ENCODE data around the gene TMEM273. TPM values are rescaled to one million over a fixed set of nuclear protein-coding genes. Genes with fewer than 3 reads are reported as not detected.

The TMEM273 gene
- total RNA-seq, 4 donors from 2014 or later, result 4.9 to 11.2 (median 7.8) TPM

- ATAC-seq (no peak), DNase-seq (no peak)
- Histone ChIP-seq H3K9me3 (no peaks in the 10 kb centered on the region), H3K27me3 (no peaks in the 10 kb centered on the region), H3K4me1 (peaks cover 16 to 18% of the 10 kb centered on the region in 2 donors), H3K36me3 (no peaks in the 10 kb centered on the region), H3K27ac (peak overlapping the region in 2 of 4 donors; percentile 63 to 70), H3K4me3 (peak overlapping the region in 2 of 4 donors; percentile 21 to 42)
- TF ChIP-seq CTCF (IDR thresholded peaks at IDR 0.05 in 4 of 5, conservative IDR thresholded peaks at IDR 0.05 in 1 of 5), result no peak
- no peak for TF ChIP-seq POLR2A (IDR thresholded peaks at IDR 0.05)
- in situ Hi-C loops (cut with MboI; ENCODE audit: low sequenced_read_pairs in 4 of 4), result no loop called here
- intact Hi-C loops (cut with DNase I; ENCODE audit: low total_unique reads), result no loop called here
Measured at GRCh38 chr10:49186613-49187012, 1.6 kb downstream of the TMEM273 start.

GRCh38 chr10:49185213-49185612 lies 3.0 kb downstream of the TMEM273 start:
- no peaks in the 10 kb centered on the region for H3K36me3 ChIP-seq
- intact Hi-C loops (cut with DNase I; ENCODE audit: low total_unique reads) (no loop called here), in situ Hi-C loops (cut with MboI; ENCODE audit: low sequenced_read_pairs in 4 of 4) (no loop called here)
- peak overlapping the region in 1 of 4 donors; percentile 9 for H3K4me3 ChIP-seq
- no peak for TF ChIP-seq CTCF (IDR thresholded peaks at IDR 0.05 in 4 of 5, conservative IDR thresholded peaks at IDR 0.05 in 1 of 5)
- no peak for TF ChIP-seq POLR2A (IDR thresholded peaks at IDR 0.05)
- H3K27me3 ChIP-seq, result no peaks in the 10 kb centered on the region
- no peaks in the 10 kb centered on the region for H3K9me3 ChIP-seq
- DNase-seq, result no peak
- H3K27ac ChIP-seq, result peak overlapping the region in 3 of 4 donors; percentile 1 to 38 (median 29)
- peaks cover 16 to 18% of the 10 kb centered on the region in 2 donors for H3K4me1 ChIP-seq
- ATAC-seq, result no peak

- Histone ChIP-seq H3K36me3 (no peaks in the 10 kb centered on the region), H3K4me3 (no peak overlapping the region), H3K27me3 (no peaks in the 10 kb centered on the region), H3K27ac (peak overlapping the region in 1 of 4 donors; percentile 38), H3K4me1 (peaks cover 14 to 16% of the 10 kb centered on the region in 2 donors), H3K9me3 (no peaks in the 10 kb centered on the region)
- ATAC-seq (no peak), DNase-seq (no peak)
- in situ Hi-C loops (cut with MboI; ENCODE audit: low sequenced_read_pairs in 4 of 4), result no loop called here
- TF ChIP-seq POLR2A (IDR thresholded peaks at IDR 0.05) (no peak), CTCF (IDR thresholded peaks at IDR 0.05 in 4 of 5, conservative IDR thresholded peaks at IDR 0.05 in 1 of 5) (no peak)
- intact Hi-C loops (cut with DNase I; ENCODE audit: low total_unique reads), result no loop called here
Measured at GRCh38 chr10:49184642-49185111, 3.5 kb downstream of the TMEM273 start.

GRCh38 chr10:49183596-49184542 lies 4.3 kb downstream of the TMEM273 start:
- H3K36me3 ChIP-seq, result no peaks in the 10 kb centered on the region
- H3K4me1 ChIP-seq, result peaks cover 6 to 9% of the 10 kb centered on the region in 2 donors
- TF ChIP-seq CTCF (IDR thresholded peaks at IDR 0.05 in 4 of 5, conservative IDR thresholded peaks at IDR 0.05 in 1 of 5), result no peak
- TF ChIP-seq POLR2A (IDR thresholded peaks at IDR 0.05), result no peak
- no peak overlapping the region for H3K4me3 ChIP-seq
- in situ Hi-C loops (cut with MboI; ENCODE audit: low sequenced_read_pairs in 4 of 4) (no loop called here), intact Hi-C loops (cut with DNase I; ENCODE audit: low total_unique reads) (no loop called here)
- no peak overlapping the region for H3K27ac ChIP-seq
- no peaks in the 10 kb centered on the region for H3K9me3 ChIP-seq
- no peaks in the 10 kb centered on the region for H3K27me3 ChIP-seq
- ATAC-seq (no peak), DNase-seq (peak in 1 of 2 donors; percentile 9)
